GM23338 (cell line): ENCODE results near the gene PARD3. TPM values are rescaled to one million over a fixed set of nuclear protein-coding genes. Genes with fewer than 3 reads are reported as not detected.
A peak's percentile ranks its signal among the peaks of the same experiment; 100 is the strongest.

Source experiments
- ATAC-seq: fragments of 200-7000 bp; cut with Tn5 transposase; 3 replicates; pipeline ENCODE4 v1.9.1; 2020
- DNase-seq: peaks from one replicate; pipeline ENCODE4 v3.0.0-alpha.2; 2015; ENCODE audit warnings: low spot score
- H2AFZ ChIP-seq: fragments of 200-600 bp; sonication (generic); 2 replicates; pipeline ENCODE4 v1.8.0; 2016; ENCODE audit warnings: antibody characterized with exemption, mild to moderate bottlenecking, moderate library complexity
- H3F3A ChIP-seq: fragments of 200-600 bp; sonication (generic); replicated peaks from 2 replicates; pipeline ENCODE4 v1.8.0; 2017; ENCODE audit warnings: antibody characterized with exemption, mixed run types, low read depth
- H3K27ac ChIP-seq: fragments of 200-600 bp; sonication (generic); 2 replicates; pipeline ENCODE4 v1.6.1; 2016; ENCODE audit warnings: low read depth
- H3K27me3 ChIP-seq: fragments of 200-600 bp; sonication (generic); 2 replicates; pipeline ENCODE4 v1.8.0; 2016; ENCODE audit warnings: mild to moderate bottlenecking, mixed run types, moderate library complexity; ENCODE audit not compliant: insufficient read depth
- H3K36me3 ChIP-seq: fragments of 200-600 bp; sonication (generic); 2 replicates; pipeline ENCODE4 v1.8.0; 2016; ENCODE audit warnings: mild to moderate bottlenecking; ENCODE audit not compliant: insufficient read depth
- H3K4me1 ChIP-seq: fragments of 200-600 bp; sonication (generic); 2 replicates; pipeline ENCODE4 v1.8.0; 2016; ENCODE audit warnings: mild to moderate bottlenecking, moderate library complexity; ENCODE audit not compliant: insufficient read depth
- H3K4me2 ChIP-seq: fragments of 200-600 bp; sonication (generic); 2 replicates; pipeline ENCODE4 v1.7.1; 2017; ENCODE audit warnings: mixed run types
- H3K4me3 ChIP-seq: fragments of 200-600 bp; sonication (generic); 2 replicates; pipeline ENCODE4 v1.6.1; 2016; ENCODE audit warnings: mixed run types
- H3K79me2 ChIP-seq: fragments of 200-600 bp; sonication (generic); replicated peaks from 2 replicates; pipeline ENCODE4 v1.8.0; 2017; ENCODE audit warnings: mild to moderate bottlenecking; ENCODE audit not compliant: insufficient read depth
- H3K9me2 ChIP-seq: fragments of 200-600 bp; sonication (generic); 2 replicates; pipeline ENCODE4 v1.8.0; 2017; ENCODE audit not compliant: insufficient read depth
- H4K20me1 ChIP-seq: fragments of 200-600 bp; sonication (generic); replicated peaks from 2 replicates; pipeline ENCODE4 v1.8.0; 2017; ENCODE audit warnings: mild to moderate bottlenecking; ENCODE audit not compliant: insufficient read depth
- H3K27ac Mint-ChIP-seq: 2 replicates; pipeline ENCODE4 v1.8.0; 2020; ENCODE audit warnings: inconsistent platforms, mild to moderate bottlenecking, moderate library complexity, mixed read lengths
- H3K27me3 Mint-ChIP-seq: 3 replicates; pipeline ENCODE4 v1.8.0; 2022; ENCODE audit warnings: low read depth, mild to moderate bottlenecking, moderate library complexity, mixed read lengths, inconsistent platforms; ENCODE audit not compliant: insufficient read depth, poor library complexity
- H3K36me3 Mint-ChIP-seq: 3 replicates; pipeline ENCODE4 v1.8.0; 2021; ENCODE audit warnings: low read depth, mild to moderate bottlenecking, inconsistent platforms, moderate library complexity, mixed read lengths
- H3K4me1 Mint-ChIP-seq: 3 replicates; pipeline ENCODE4 v1.8.0; 2020; ENCODE audit warnings: mild to moderate bottlenecking, inconsistent platforms, mixed read lengths
- H3K4me3 Mint-ChIP-seq: 3 replicates; pipeline ENCODE4 v1.8.0; 2021; ENCODE audit warnings: moderate library complexity, mild to moderate bottlenecking, inconsistent platforms, mixed read lengths
- H3K9me3 Mint-ChIP-seq: 3 replicates; pipeline ENCODE4 v1.8.0; 2020; ENCODE audit warnings: moderate library complexity, mild to moderate bottlenecking, inconsistent platforms, mixed read lengths
- CREB1 ChIP-seq: fragments of 250-450 bp; sonication (Bioruptor Pico); IDR thresholded peaks from 2 replicates; pipeline ENCODE4 v1.5.0; 2020; ENCODE audit warnings: low read depth, mild to moderate bottlenecking, moderate library complexity
- CTCF ChIP-seq, 2 experiments: fragments of 200-600 bp in 1 of 2; sonication (generic) in 1 of 2; conservative IDR thresholded peaks; 2 replicates each; pipeline versions ENCODE4 v1.5.1 to v1.6.1; 2016 to 2017; ENCODE audit warnings: antibody characterized with exemption in 2 of 2, low read depth in 2 of 2, mild to moderate bottlenecking in 2 of 2, moderate library complexity in 1 of 2
- ETS1 ChIP-seq: IDR thresholded peaks from 2 replicates; pipeline ENCODE4 v1.6.1; 2016; ENCODE audit warnings: antibody characterized with exemption
- EZH2 ChIP-seq: fragments of 200-600 bp; sonication (generic); IDR thresholded peaks from one replicate; pipeline ENCODE4 v1.8.0; 2017; ENCODE audit warnings: antibody characterized with exemption, mild to moderate bottlenecking, low read depth; ENCODE audit not compliant: unreplicated experiment
- EZH2phosphoT487 ChIP-seq: fragments of 200-600 bp; sonication (generic); IDR thresholded peaks from one replicate; pipeline ENCODE4 v1.8.1; 2018; ENCODE audit warnings: antibody characterized with exemption; ENCODE audit not compliant: unreplicated experiment
- POLR2AphosphoS5 ChIP-seq: IDR thresholded peaks from 2 replicates; pipeline ENCODE4 v1.6.1; 2016; ENCODE audit warnings: antibody characterized with exemption, low read depth
- REST ChIP-seq: IDR thresholded peaks from one replicate; pipeline ENCODE4 v1.6.1; 2018; ENCODE audit warnings: antibody characterized with exemption; ENCODE audit not compliant: unreplicated experiment
- STAT1 ChIP-seq: IDR thresholded peaks from one replicate; pipeline ENCODE4 v1.6.1; 2016; ENCODE audit warnings: antibody characterized with exemption; ENCODE audit not compliant: unreplicated experiment
- ZNF114 ChIP-seq: fragments of 250-450 bp; sonication (Bioruptor Pico); IDR thresholded peaks from 2 replicates; pipeline ENCODE4 v1.5.0; 2020; ENCODE audit warnings: mild to moderate bottlenecking, moderate library complexity
- ZNF331 ChIP-seq: fragments of 250-450 bp; sonication (Bioruptor Pico); IDR thresholded peaks from 2 replicates; pipeline ENCODE4 v1.5.0; 2020; ENCODE audit warnings: low read depth, mild to moderate bottlenecking, moderate library complexity
- polyA plus RNA-seq: library from polyadenylated mRNA; unstranded; fragments of >200 nt; fragmentation: Nextera tagmentation; extraction: Ambion mirVana; gene quantifications from 2 replicates; pipeline ENCODE4 v1.2.1, GENCODE V29; 2016
- total RNA-seq: library from RNA; depleted of rRNA; stranded (reverse); fragments of >200 nt; shearing (Covaris generic); gene quantifications from 2 replicates; pipeline ENCODE4 v1.2.3, GENCODE V29; 2014

PARD3 gene
- total and polyA plus RNA-seq, 2 experiments from 2014 or later: 30.2 to 51.4 TPM

- TF ChIP-seq REST: no peak
These were observed 301.5 kb downstream of the PARD3 start (continued) for GRCh38 chr10:34513636-34514035.

GRCh38 chr10:34507217-34507616, 307.9 kb downstream of the PARD3 start:
- Mint-ChIP-seq H3K4me1 (peaks cover 40% of the 10 kb centered on the region), H3K4me3 (no peak overlapping the region), H3K9me3 (no peaks in the 10 kb centered on the region), H3K27ac (peak overlapping the region; percentile 30; the same call in 1 of the 2 replicates), H3K27me3 (peaks cover 4% of the 10 kb centered on the region), H3K36me3 (no peaks in the 10 kb centered on the region)
- ATAC-seq (peak; percentile 40), DNase-seq (peak; percentile 48)
- H3K36me3 ChIP-seq: no peaks in the 10 kb centered on the region
- H3F3A ChIP-seq: no peaks in the 10 kb centered on the region
- H3K27ac ChIP-seq: no peak overlapping the region
- 0 out of 2 replicates have a peak, but pooled peaks cover 6% of the 10 kb centered on the region for H3K9me2 ChIP-seq
- peaks cover 29% of the 10 kb centered on the region for H3K4me1 ChIP-seq
- no peak overlapping the region for H2AFZ ChIP-seq
- H3K4me3 ChIP-seq: no peak overlapping the region
- H3K79me2 ChIP-seq: peaks cover 12% of the 10 kb centered on the region; the same call in 1 of the 2 replicates
- no peaks in the 10 kb centered on the region for H3K27me3 ChIP-seq
- no peaks in the 10 kb centered on the region for H4K20me1 ChIP-seq
- no peak overlapping the region for H3K4me2 ChIP-seq
- TF ChIP-seq EZH2 (no peak), POLR2AphosphoS5 (no peak), STAT1 (no peak), ETS1 (no peak), ZNF331 (CRISPR knock-in tag) (no peak), CTCF (conservative IDR thresholded peaks at IDR 0.05; ENCODE audit: low read depth in 2 of 2) (no peak), CREB1 (CRISPR knock-in tag) (no peak), REST (no peak), ZNF114 (CRISPR knock-in tag) (no peak), EZH2phosphoT487 (no peak)
